Activated naive CD4-positive, alpha-beta T cell treated with anti-CD3 and anti-CD28 coated beads, Interleukin-2, amount 50 U/mL, for 72 hours (primary cell): ENCODE results near the gene MCOLN3. TPM values are rescaled to one million over a fixed set of nuclear protein-coding genes. Genes with fewer than 3 reads are reported as not detected.

ENCODE experiments used
- ATAC-seq, 2 donors: fragments of 150-1000 bp; cut with Tn5 transposase; 2 replicates each; pipeline ENCODE4 v1.10.0; 2021; ENCODE audit warnings: mild to moderate bottlenecking in 2 of 2, moderate library complexity in 2 of 2
- DNase-seq, 2 donors: peaks; one replicate each; pipeline ENCODE4 v3.0.0; 2021 to 2022; ENCODE audit warnings: low spot score in 2 of 2
- H3K27ac Mint-ChIP-seq, 2 donors: one replicate each; pipeline ENCODE4 v1.8.0; 2022; ENCODE audit warnings: mild to moderate bottlenecking in 2 of 2, mixed read lengths in 2 of 2
- H3K36me3 Mint-ChIP-seq, 2 donors: one replicate each; pipeline ENCODE4 v1.8.0; 2022; ENCODE audit warnings: mixed read lengths in 2 of 2
- H3K9me3 Mint-ChIP-seq, 2 donors: one replicate each; pipeline ENCODE4 v1.8.0; 2022; ENCODE audit warnings: mixed read lengths in 2 of 2
- total RNA-seq, 2 donors: library from RNA; stranded (reverse); gene quantifications; one replicate each; pipeline ENCODE4 v1.2.3, GENCODE V29; 2022

Gene MCOLN3
- total RNA-seq, 2 donors from 2014 or later, result 0.16 to 0.27 TPM

DNA sequence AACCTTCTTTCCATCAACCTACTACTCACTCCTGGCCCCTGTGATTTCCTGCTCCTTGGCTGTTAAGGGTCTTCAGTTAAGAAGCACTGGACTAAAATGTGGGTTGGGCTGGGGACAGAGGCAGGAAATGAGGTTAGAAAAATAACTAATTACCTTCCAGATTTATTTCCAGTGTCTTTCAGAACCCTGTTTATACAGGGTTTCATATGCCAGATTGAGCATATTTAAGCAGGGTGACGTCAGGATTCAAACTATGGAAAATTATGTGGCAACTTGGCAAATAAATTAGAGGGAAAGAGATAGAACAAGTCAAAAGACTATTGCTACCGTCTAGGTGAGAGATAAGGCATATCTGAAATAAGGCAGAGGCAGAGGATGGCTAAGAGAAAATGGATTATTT is 11.7 kb upstream of the MCOLN3 start:
- H3K9me3 Mint-ChIP-seq, result no peaks in the 10 kb centered on the region
- no peak for DNase-seq
- ATAC-seq, result no peak
- H3K36me3 Mint-ChIP-seq, result no peaks in the 10 kb centered on the region
- H3K27ac Mint-ChIP-seq, result no peak overlapping the region

DNA sequence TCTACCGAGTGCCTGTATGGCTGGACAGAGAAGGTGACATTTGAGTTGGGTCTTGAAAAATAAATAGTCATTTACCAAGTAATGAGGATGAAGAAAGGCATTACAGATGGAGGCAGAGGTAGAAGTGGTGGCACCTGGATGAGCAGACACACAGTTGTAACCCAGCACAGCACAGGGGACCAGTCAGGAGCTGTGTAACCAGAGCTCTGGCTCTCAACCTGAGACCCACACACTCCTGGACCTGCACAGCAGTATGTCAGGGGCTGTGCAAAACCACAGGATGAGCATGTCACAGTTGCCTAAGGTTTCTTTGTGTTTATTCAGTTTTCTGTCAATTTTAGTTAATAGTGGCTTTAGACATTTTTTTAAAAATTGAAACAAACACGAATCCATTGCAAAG is 11.3 kb upstream of the MCOLN3 start:
- ATAC-seq (no peak), DNase-seq (no peak)
- H3K27ac Mint-ChIP-seq, result no peak overlapping the region
- H3K36me3 Mint-ChIP-seq, result no peaks in the 10 kb centered on the region
- no peaks in the 10 kb centered on the region for H3K9me3 Mint-ChIP-seq

DNA sequence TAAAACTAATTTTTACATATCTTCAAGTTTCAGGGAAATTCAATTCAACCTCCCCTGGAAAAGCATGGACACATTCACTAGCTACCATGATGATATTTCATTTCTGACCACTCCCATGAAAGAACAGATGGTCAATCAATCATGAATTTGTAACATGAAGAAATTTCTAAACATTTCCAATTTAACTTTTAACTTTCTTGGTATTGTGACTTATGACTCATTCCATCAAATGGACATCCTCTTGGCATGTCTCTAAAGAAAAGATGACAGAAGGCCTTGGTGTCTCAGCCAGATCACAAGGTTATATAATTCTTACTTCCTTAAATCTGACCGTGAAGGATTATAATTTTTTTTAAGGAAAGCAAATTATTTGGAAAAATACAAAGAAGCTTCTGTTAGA is 10.5 kb upstream of the MCOLN3 start:
- DNase-seq (no peak), ATAC-seq (no peak)
- Mint-ChIP-seq H3K27ac (no peak overlapping the region), H3K9me3 (no peaks in the 10 kb centered on the region), H3K36me3 (no peaks in the 10 kb centered on the region)

DNA sequence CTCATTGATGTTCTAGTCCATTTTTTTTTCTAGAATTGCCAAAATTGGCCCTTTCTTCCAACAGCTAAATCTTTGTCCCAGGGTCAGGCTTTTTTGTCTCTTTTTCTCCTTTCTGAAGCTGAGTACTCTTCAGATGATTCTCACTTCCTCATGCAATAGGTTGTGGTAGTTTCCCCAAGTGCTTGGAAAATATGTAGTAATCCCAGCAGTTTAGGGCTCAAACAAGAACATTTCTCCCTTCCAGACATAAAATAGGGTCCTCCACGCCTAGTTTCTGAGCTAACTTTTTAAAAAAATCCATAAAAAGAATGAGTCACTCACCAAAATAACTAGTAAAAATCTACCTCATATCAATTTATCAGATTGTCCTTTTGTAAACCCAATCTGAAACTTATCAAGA is 10.0 kb upstream of the MCOLN3 start:
- Mint-ChIP-seq H3K36me3 (no peaks in the 10 kb centered on the region), H3K9me3 (no peaks in the 10 kb centered on the region), H3K27ac (no peak overlapping the region)
- ATAC-seq (no peak), DNase-seq (no peak)

DNA sequence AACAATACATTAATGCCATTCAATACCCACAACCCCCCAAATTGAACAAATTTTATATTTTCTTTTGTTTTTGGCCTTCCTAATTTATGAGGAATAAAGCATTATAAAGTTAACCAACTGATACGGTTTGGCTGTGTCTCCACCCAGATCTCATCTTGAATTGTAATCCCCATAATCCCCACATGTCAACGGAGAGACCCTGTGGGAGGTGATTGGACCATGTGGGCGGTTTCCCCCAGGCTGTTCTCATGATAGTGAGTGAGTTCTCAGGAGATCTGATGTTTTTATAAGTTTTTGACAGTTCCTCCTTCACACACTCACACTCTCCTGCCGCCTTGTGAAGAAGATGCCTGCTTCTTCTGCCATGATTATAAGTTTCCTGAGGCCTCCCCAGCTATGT is 6.4 kb upstream of the MCOLN3 start:
- DNase-seq, result no peak
- Mint-ChIP-seq H3K9me3 (no peaks in the 10 kb centered on the region), H3K36me3 (no peaks in the 10 kb centered on the region), H3K27ac (no peak overlapping the region)
- ATAC-seq, result no peak

DNA sequence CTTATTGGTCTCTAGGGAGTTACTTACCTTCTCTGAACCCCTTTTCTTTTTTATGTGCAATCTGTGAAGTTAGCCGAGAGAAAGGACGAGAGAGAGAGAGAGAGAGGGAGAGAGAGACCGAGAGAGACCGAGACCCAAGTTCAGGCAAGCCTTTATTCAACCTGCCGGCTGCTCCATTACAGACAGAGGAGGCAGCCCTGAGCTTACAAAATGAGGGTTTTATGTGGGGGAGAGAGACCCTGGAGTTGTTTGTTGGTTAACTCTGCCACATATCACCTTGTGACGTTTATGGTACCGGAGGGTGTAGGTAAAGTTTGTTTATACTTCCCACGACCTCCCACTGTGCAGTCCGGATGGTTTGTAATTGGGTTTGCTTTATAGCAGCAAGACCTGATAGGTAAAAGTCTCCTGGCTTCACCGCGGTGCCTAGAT is 1.5 kb upstream of the MCOLN3 start:
- H3K36me3 Mint-ChIP-seq, result no peaks in the 10 kb centered on the region
- no peak overlapping the region for H3K27ac Mint-ChIP-seq
- no peak for DNase-seq
- no peaks in the 10 kb centered on the region for H3K9me3 Mint-ChIP-seq
- ATAC-seq, result no peak

DNA sequence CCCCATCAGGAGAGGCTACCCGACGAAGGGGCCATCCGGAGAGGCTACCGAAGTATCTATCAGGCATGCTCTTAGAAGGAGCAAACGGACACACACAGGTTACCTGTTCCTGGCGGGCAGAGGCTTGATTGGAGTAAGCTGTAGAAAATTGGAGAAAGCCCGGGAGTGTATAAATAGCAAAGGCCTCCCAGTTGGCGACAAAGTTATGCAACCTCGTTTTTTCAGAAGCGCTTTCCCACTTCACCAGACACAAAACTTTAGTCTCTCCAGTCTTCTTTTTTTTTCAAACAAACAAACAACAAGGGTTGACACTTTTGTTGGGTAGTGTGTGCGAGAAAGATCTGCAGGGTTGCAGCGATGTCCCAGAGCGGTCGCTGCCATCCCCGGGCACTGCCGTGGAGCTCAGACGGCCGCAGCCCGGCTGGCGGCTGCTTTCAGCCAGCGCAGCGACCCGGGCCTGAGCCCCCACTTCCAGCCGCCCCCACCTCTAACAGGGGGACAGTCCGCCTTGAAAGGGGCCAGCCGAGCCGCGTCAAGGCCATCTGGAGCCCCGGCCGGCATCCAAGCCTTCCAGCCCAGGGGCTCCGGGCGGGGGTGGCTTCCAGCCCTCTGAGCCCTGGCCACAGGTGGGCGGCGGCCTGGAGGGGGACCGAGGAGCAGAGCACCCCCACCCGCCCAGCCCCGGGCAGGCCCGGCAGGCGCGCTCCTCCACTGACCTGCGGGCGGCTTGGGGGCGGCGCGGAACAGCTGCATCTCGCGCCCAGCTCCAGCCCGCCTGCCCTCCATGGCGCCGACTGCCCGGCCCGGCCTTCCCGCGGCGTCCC is 616 bp downstream of the MCOLN3 start:
- H3K27ac Mint-ChIP-seq, result no peak overlapping the region
- H3K9me3 Mint-ChIP-seq, result no peaks in the 10 kb centered on the region
- ATAC-seq (peak; percentile 67 to 70), DNase-seq (peak in 1 of 2 donors; percentile 3)
- H3K36me3 Mint-ChIP-seq, result no peaks in the 10 kb centered on the region

DNA sequence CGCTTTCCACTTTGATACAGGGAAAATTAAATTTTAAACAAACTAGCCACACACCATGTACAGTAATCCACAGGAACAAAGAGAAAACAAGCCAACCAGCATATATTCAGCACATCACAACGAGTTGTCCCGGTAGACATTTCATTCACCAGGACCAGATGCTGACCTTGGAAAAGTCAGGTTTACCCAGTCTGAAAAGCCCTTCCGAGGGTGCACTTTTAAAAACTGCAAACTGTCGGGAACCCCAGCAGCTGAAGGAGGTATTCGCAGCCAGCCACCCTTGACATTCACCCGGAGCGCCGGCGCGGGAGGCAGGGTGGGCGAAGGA is 1.2 kb downstream of the MCOLN3 start:
- H3K27ac Mint-ChIP-seq, result no peak overlapping the region
- no peaks in the 10 kb centered on the region for H3K9me3 Mint-ChIP-seq
- DNase-seq (no peak), ATAC-seq (no peak)
- H3K36me3 Mint-ChIP-seq, result no peaks in the 10 kb centered on the region

DNA sequence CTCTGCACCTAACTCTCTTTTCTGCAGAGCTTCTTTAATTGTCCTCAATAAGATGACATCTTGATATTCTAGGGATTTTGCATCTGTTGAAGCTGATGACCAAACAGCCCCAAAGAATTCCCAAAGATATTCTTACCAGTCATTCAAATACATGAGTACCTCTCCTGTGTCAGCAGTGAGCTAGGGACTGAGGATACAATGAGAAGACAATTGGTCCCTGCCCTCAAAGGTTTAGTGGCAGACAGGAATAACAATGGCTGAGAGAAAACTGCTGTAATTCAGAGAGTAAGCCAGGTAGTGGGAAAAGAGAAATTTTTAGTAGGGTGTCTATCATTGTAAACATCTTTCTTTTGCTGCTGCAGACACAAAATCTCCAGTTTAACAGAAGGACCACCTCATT is 5.9 kb downstream of the MCOLN3 start:
- Mint-ChIP-seq H3K27ac (no peak overlapping the region), H3K9me3 (no peaks in the 10 kb centered on the region), H3K36me3 (no peaks in the 10 kb centered on the region)
- no peak for DNase-seq
- ATAC-seq, result no peak

DNA sequence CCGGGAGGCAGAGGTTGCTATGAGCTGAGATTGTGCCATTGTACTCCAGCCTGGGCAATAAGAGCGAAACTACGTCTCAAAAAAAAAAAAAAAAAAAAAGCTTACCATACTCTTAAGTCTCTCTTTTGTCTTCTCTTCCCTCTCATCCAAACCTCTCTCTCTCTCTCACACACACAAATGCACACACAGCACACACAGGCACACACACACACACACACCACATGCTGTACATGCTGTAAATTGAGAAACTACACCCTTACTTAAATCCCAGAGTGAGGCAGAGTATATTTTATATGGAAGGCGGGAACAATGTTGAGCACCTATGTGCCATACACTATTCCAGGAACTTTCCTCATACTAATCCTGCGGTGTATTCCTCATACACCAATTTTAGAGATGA is 6.5 kb downstream of the MCOLN3 start:
- no peaks in the 10 kb centered on the region for H3K36me3 Mint-ChIP-seq
- ATAC-seq (no peak), DNase-seq (no peak)
- no peak overlapping the region for H3K27ac Mint-ChIP-seq
- H3K9me3 Mint-ChIP-seq, result no peaks in the 10 kb centered on the region

DNA sequence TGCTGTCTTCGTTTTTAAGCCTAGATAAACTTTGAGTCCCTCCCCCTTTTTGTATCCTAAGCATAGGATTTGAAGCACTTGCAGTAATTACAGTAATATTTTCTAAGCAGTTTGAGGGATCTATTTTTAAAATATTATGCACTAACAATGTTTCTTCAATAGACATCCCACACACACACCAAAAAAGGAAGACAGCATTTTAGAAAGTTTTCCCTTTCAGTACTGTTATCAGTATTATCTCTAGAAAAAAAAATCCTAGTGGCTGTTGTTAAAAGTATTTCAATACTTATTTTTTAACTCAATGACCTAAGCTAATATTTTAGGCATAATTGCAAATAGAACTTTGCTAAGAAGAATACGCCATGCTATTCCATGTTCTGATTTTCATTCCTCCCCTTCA is 15.1 kb downstream of the MCOLN3 start:
- H3K27ac Mint-ChIP-seq, result no peak overlapping the region
- no peak for ATAC-seq
- DNase-seq, result no peak
- H3K36me3 Mint-ChIP-seq, result no peaks in the 10 kb centered on the region
- no peaks in the 10 kb centered on the region for H3K9me3 Mint-ChIP-seq

DNA sequence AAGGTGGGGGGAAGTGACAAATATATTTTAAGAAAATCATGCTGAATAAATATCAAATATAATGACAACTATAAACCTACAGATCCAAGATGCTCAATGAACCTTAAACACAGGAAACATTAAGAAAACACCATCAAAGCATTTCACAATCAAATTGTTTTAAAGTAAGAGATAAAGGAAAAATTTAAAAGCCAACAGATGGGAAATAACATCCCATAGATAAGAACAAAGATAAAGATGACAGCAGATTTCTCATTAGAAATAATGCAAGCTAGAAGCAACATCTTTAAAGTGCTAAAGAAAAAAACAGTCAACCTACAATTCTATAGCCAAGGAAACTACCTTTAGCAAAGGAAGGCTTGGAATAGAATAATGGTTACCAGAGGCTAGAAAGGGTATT is 17.8 kb downstream of the MCOLN3 start:
- DNase-seq (no peak), ATAC-seq (no peak)
- Mint-ChIP-seq H3K27ac (no peak overlapping the region), H3K9me3 (no peaks in the 10 kb centered on the region), H3K36me3 (no peaks in the 10 kb centered on the region)

DNA sequence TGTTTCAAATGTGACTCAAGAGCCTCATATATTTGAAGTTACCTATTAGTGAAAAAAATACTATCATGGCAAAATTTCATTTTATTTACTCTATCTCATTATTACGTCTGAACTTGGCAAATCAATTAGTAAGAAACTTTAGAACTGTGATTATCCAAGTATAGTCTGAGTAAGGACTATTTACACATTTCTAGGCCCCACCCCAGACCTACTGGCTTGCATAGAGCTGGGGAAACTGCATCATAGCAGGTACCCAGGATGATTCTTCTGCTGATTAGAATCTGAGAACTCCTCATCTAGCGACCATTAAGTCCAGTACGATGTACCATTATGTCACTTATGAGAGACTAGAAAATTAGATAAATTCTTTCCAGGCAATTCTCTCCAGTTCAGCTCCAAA is 20.1 kb downstream of the MCOLN3 start:
- DNase-seq (no peak), ATAC-seq (no peak)
- no peaks in the 10 kb centered on the region for H3K36me3 Mint-ChIP-seq
- peak overlapping the region in 1 of 2 donors; percentile 77 for H3K27ac Mint-ChIP-seq
- no peaks in the 10 kb centered on the region for H3K9me3 Mint-ChIP-seq

DNA sequence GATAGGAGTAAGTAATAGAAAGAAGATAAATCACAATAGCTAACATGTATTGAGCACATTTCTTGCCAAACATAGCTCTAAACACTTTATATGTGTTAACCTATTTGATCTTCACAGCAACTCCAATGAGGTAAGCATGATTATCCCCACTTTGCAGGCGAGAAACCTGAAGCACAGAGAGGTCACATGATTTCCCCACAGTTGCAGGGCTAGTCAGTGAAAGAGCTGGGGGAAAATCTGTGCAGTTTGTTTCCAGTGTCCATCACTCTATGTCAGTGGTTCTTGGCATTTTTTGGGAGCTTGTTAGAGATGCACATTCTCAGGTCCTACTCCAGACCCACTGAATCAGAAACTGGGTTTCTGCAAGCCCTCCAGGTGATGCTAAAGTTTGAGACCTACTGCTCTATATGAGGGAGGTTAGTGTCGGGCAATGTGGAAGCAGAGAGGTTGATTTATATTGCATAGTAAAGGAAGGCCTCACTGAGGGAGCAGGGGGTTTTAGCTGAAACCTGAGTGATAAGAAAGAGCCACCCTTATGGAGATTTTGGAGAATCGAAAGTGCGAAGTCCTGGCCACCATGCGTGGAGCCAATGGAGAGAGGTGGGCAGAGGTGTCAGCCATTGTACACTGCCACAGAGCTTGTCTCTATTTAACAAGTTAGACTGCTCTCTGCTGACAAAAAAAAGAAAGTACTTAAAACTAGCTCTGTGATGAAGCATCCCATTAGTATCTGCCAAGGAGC is 20.9 kb downstream of the MCOLN3 start:
- ATAC-seq, result peak; percentile 75 to 82
- Mint-ChIP-seq H3K27ac (peak overlapping the region in 1 of 2 donors; percentile 77), H3K36me3 (no peaks in the 10 kb centered on the region), H3K9me3 (no peaks in the 10 kb centered on the region)
- DNase-seq, result peak in 1 of 2 donors; percentile 9

DNA sequence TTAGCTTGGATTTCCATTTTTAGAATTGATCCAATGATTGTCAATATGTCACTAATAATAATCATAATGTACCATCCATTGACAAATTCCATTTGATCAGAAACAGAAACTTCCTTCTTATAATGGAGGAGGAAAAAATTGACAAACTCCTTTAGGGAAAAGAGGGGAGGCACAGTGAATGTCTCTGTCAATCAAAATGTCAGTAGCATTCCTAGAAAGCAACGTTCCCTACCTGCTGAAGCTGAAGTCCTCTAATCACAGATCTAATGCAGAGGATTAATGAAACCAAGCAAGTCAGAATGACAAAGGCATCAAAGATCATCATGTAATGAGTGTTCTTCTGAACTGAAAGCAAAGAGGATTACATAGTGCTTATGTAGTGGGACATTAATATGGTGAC is 22.4 kb downstream of the MCOLN3 start:
- no peaks in the 10 kb centered on the region for H3K9me3 Mint-ChIP-seq
- ATAC-seq (no peak), DNase-seq (no peak)
- H3K36me3 Mint-ChIP-seq, result no peaks in the 10 kb centered on the region
- no peak overlapping the region for H3K27ac Mint-ChIP-seq

DNA sequence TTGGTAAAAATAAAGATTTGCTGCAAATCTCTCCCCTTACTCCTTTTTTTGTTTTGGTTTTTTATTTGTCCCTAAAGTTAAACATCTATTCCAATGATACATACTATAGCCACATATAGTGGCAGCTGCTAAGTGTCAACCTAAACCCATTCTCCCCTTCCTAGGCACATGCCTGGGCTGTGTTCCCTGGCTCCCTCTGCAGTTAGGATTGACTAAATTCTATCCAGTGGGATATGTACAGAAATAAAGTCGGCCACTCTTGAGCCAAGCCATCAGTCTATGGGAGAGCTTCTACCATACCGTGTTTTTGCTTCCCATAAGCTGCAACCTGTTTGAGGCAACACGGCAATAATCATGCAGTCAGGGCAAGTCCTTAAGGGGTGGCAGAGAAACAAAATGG is 23.6 kb downstream of the MCOLN3 start:
- Mint-ChIP-seq H3K9me3 (no peaks in the 10 kb centered on the region), H3K27ac (no peak overlapping the region), H3K36me3 (no peaks in the 10 kb centered on the region)
- no peak for ATAC-seq
- no peak for DNase-seq

DNA sequence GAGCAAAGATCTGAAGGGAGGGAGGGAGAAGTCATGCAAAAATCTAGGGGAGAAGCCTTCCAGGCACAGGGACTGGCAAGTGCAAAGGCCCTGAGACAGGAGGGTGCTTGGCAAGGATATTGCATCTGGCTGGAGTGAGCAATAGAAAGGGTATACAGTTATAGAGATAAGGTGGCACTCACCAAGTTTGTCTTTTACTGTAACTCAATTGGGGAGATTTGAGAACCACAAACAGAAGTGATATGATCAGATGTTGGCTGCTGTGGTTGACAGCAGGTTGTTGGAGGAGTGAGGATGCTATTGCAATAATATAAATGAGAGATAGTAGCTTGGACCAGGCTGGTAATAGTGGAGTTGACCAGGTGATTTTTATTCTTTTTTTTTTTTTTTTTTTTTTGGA is 25.6 kb downstream of the MCOLN3 start:
- ATAC-seq (peak in 1 of 2 donors; percentile 20), DNase-seq (no peak)
- Mint-ChIP-seq H3K27ac (no peak overlapping the region), H3K9me3 (no peaks in the 10 kb centered on the region), H3K36me3 (no peaks in the 10 kb centered on the region)

DNA sequence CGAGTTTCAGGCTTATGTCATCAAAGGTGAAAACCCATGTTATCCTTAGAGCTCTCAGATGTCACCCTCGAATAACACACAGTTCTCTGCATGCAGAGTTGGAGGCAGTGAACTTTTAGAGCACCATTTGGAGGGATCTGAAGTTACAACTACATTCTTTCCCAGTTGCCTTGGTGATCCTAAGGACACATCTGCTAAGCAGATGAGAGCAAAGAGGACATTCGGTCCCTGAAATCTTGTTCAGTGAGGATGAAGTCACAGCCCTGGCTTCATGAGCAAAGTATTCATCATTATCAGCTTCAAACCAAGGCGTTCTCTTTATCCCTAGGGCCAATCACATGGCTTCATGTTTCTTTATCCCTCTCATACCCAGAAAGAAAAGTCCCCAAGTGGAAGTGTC is 28.3 kb downstream of the MCOLN3 start:
- DNase-seq (no peak), ATAC-seq (no peak)
- Mint-ChIP-seq H3K9me3 (no peaks in the 10 kb centered on the region), H3K36me3 (no peaks in the 10 kb centered on the region), H3K27ac (no peak overlapping the region)
